Measurements from ENCODE around the gene MYL11.

DNA sequence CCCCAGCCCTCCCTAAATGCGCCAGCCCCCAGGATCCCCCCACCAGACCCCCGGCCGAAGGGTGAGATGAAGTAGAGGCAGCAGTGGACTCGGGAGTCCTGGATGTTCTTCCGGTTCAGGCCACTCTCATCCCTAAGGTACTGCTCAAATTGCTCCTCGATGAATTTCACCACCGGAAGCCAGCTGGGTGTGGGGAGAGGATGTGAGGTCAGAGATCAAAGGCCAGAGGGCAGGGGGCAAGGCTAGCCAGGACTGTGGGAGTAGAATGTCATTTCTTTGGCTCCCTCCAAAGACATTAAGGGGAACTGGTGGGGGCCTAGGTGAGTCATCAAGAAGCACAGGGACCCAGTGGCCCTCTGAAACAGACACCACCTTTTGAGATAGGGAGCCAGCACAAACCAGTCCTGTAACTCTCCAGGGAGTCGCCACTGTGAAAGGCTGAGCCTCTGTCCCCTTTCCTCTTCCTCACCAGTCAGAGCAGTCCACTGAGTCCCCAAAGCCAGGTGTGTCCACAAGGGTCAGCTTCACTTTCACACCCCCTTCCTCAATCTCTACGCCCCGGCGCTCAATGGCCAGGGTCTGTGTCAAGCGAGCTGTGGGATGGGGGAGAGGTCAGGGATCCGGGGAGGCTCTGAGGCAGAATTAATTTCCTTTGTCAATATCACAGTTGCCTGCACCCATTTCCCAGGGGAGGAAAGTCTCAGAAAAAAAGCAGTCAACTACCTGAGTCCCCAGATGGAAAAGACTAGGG, 6.9 kb downstream of the MYL11 start:
- TF ChIP-seq, protein P1, sequence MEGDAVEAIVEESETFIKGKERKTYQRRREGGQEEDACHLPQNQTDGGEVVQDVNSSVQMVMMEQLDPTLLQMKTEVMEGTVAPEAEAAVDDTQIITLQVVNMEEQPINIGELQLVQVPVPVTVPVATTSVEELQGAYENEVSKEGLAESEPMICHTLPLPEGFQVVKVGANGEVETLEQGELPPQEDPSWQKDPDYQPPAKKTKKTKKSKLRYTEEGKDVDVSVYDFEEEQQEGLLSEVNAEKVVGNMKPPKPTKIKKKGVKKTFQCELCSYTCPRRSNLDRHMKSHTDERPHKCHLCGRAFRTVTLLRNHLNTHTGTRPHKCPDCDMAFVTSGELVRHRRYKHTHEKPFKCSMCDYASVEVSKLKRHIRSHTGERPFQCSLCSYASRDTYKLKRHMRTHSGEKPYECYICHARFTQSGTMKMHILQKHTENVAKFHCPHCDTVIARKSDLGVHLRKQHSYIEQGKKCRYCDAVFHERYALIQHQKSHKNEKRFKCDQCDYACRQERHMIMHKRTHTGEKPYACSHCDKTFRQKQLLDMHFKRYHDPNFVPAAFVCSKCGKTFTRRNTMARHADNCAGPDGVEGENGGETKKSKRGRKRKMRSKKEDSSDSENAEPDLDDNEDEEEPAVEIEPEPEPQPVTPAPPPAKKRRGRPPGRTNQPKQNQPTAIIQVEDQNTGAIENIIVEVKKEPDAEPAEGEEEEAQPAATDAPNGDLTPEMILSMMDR (IDR thresholded peaks at IDR 0.05), result no peak
- no peak for TF ChIP-seq POLR2AphosphoS5 (IDR thresholded peaks at IDR 0.05)

Data from prostate gland (tissue), 2 donors.